Stimulated activated naive CD8-positive, alpha-beta T cell treated with anti-CD3 and anti-CD28 coated beads, Interleukin-15, Interleukin-2, amounts not matched to agents 100 U/mL and 50 U/mL, for 24 hours (primary cell): ENCODE results near the gene USP34.

ENCODE experiments used
- ATAC-seq: fragments of 150-1000 bp; cut with Tn5 transposase; one replicate; pipeline ENCODE4 v1.10.0; 2021
- DNase-seq: peaks from one replicate; pipeline ENCODE4 v3.0.0; 2021

Gene USP34

DNA sequence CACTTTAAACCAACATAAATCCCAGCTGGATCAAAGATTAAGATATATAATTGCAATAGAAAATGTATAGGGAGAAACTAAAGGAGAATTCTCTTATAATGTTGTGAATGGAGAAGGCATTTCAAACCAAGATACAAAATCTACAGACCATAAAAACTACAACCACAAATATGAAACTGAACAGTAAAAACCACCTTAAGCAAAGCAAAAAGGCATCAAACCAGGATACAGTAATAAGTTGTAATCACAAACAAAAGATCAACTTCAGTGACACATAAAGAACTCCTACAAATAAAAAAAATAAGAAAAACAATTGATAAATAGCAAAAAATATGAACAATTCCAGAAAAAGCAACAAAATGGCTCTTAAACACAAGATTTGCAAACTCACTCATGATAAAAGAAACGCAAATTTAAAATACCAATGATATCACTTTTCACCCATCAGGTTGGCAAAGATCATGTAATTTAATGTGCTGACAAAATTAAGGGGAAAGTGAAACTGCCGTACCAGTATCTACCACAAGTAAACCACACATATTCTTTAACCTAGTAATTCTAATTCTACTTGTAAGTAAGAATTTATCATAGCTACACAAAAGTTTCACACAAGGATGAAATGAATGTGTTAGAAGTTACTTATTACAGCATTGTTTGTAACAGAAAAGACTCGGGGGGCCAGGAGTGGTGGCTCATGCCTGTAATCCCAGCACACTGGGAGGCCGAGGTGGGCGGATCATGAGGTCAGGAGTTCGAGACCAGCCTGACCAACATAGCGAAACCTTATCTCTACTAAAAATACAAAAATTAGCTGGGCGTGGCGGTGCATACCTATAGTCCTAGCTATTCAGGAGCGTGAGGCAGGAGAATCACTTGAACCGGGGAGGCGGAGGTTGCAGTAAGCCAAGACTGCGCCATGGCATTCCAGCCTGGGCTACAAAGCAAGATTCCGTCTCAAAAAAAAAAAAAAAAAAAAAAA lies 101.9 kb downstream of the USP34 start:
- DNase-seq (peak; percentile 15), ATAC-seq (peak; percentile 59)

DNA sequence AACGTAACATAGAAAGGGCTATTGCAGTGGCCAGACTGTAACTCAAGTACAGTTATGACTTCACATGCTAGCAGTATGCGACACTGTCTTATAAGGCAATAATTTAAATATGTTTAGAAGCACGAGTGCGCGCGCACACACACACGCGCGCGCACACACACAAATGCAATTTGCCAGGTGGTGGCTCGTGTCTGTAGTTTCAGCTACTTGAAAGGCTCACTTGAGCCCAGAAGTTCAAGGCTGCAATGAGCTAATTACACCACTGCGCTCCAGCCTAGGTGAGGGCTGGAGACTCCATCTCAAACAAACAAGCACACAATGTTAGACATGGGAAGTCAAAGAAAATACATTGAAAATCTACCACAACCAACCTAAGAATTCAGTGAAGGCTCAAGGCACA lies 103.7 kb downstream of the USP34 start:
- ATAC-seq: no peak

DNA sequence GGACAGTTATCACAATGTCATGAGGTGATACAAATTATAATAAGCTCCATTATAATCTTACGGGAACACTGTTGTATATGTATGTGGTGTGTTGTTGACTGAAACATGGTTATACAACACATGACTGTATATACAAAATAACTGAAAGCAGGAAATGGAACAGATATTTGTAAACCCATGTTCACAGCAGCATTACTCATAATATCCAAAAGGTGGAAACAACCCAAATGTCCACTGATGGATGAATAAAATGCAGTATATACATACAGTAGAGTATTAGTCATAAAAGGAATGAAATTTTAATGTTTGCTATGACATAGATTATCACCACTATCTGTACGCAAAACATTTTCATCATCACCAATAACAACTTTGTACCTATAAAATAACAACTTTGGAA lies 107.3 kb downstream of the USP34 start:
- DNase-seq (no peak), ATAC-seq (no peak)

More for the DNA sequence above, 103.7 kb downstream of the USP34 start:
- no peak for DNase-seq

DNA sequence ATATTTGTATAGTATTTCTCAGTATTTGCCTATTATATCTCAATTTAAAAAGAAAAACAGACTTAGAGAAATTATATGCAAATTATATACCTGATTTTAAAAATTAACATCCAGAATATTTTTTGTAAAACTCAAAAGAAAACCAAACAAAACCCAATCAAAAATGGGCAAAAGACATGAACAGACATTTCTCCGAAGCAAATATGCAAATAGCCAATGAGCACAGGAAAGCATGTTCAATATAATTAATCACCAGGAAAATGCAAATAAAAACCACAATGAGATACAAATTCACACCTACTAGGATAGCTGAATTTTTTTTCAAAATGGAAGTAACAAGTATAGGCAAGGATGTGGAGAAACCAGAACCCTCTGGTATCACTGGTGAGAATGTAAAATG lies 108.0 kb downstream of the USP34 start:
- no peak for ATAC-seq
- no peak for DNase-seq

DNA sequence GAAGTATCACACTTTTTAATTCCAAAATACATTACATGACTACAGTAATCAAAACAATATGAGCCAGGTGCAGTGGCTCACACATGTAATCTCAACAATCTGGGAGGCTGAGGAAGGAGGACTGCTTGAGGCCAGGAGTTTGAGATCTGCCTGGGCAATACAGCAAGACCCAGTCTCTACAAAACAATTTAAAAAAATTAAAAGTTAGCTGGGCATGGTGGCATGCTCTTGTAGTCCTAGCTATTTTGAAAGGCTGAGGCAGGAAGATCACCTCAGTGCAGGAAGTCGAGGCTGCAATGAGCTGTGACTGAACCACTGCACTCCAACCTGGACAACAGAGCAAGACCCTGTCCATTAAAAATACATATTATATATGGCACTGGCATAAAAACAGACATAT lies 109.8 kb downstream of the USP34 start:
- no peak for ATAC-seq
- no peak for DNase-seq

DNA sequence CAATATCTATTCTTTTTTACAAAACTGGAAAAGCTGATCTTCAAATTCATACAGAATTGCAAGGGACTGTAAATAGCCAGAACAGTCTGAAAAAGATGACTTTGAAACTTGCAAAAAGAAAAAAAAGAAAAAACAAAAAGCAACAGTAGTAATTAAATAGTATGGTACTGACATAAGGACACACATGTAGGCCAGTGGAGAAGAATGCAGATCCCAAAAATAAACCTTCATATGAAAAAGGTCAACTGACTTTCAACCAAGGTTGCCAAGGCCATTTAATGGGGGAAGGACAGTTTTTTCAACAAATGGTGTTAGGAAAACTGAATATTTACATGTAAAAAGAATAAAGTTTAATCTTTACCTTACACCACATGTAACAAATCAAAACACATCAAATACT lies 111.8 kb downstream of the USP34 start:
- ATAC-seq (no peak), DNase-seq (no peak)

DNA sequence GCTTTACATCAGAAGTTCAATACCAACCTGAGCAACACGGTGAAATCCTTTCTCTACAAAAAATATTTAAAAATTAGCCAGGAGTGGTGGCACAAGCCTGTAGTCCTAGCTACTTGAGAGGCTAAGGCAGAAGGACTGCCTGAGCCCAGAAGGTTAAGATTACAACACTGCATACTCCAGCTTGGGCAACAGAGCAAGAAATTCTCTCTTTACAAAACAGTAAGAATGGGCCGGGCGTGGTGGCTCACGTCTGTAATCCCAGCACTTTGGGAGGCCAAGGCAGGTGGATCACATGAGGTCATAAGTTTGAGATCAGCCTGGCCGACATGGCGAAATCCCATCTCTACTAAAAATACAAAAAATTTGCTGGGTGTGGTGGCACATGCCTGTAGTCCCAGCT lies 113.2 kb downstream of the USP34 start:
- ATAC-seq: no peak
- DNase-seq: no peak

DNA sequence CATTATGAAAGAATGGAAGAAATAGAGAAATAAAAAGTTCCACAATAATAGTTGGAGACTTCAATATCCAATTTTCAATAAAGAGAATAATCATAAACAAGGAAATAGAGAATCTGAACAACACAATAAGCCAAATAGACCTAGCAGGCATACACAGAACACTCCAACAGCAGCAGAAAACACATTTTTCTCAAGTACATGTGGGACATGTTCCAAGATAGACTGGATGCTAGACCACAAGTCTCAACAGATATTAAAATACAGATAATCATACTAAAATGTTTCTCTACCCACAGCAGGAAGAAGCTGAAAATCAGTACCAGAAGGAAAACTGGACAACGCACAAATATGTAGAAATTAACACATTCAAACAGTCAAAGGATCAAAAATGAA lies 113.9 kb downstream of the USP34 start:
- ATAC-seq (no peak), DNase-seq (no peak)

DNA sequence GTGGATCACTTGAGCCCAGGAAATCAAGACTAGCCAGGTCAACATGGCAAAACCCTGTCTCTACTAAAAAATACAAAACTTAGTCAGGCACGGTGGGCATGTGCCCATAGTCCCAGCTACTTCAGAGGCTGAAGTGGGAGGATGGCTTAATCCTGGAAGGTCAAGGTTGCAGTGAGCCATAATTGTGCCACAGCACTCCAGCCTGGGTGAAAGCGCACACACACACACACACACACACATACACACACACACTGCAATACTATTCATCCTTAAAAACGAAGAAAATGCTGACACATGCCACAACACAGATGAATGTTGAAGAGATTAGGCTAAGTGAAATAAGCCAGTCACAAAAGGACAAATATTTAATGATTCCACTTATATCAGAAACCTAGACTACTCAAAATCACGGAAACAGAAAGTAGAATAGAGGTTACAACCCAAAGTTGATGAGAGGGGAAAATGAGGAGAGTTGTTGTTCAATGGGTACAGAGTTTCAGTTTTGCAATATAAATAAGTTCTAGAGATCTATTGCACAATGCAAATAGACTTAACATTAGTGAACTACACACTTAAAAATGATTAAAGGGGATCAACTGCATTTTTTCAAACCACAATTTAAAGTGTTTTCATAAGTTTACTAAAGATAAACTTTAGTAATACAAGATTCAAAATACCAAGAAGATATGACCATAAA lies 114.5 kb downstream of the USP34 start:
- no peak for DNase-seq
- peak; percentile 52 for ATAC-seq

DNA sequence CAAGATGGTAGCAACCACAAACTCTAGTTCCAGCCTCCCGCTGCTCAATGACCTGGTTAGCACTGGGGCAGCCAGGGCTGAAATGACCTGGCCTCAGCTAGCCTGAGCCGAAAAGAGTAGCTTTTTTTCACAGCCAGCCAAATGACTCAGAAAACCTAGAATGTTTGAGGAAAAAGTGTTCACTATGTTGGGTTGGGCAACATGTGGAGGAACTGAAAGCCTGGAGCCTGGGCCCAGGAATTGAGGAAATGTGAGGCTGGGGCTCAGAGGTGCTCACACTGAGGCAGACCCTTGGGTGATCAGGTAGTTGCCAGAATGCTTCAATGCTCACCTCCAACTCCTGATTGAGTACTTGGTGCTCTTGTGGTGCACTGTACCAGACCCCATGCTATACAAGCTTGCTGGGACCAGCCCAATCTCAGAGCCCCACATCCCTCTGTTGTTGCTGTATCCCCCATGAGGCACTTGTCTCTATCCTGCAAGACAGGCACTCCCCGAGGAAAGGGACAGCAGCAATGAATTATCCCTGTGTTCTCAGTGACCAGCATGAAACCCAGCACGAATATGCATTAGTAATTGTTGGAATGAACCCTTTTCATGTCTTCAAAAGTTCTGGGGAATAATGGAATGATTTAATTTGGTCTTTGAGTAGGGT lies 116.2 kb downstream of the USP34 start:
- DNase-seq (no peak), ATAC-seq (no peak)

DNA sequence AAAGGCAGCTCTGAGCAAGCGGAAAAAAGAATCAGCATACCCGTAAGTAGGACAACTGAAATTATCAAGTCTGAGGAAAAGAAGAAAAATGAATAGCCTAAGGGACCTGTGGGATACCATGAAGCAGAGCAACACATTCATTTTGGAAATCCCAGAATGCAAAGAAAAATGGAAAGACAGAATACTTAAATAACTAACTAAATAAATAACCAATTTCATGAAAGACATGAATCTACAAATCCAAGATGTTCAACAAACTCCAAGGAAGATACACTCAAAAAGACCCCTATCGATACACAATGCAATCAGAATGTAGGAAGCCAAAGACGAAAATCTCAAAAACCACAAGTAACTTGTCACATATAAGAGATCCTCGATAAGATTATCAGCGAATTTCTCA lies 117.0 kb downstream of the USP34 start:
- ATAC-seq (no peak), DNase-seq (no peak)

DNA sequence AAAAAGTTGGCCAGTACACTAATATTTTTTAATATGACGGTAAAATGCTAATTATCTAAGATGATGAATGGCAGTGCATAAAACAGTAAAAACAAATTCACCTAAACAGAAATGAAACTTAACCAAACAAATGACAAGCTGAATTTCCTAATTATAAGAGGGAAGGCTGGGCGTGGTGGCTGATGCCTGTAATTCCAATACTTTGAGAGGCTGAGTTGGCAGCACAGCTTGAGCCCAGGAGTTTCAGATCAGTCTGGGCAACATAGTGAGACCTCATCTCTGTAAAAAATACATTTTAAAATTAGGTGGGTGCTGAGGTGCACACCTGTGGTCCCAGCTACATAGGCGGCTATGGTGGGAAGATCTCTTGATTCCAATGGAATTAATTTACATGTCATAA lies 120.1 kb downstream of the USP34 start:
- ATAC-seq (no peak), DNase-seq (no peak)

DNA sequence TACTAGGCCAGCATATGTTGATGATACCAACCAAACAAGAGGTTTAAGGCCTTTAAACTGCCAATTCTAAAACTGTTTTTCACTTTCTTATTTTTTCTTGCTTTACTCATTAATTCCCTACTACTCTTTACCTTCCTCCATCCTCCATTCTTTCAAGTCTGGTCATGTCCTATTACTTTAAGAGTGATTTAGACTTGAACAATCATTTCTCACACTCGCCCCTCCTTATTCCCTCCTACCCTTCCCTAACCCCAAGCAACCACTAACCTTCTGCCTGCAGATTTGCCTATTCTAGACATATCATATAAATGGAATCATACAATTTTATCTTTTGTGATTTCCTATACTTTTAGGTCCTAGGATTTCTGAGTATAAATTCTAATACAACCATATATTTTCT lies 127.7 kb downstream of the USP34 start:
- no peak for DNase-seq
- no peak for ATAC-seq

DNA sequence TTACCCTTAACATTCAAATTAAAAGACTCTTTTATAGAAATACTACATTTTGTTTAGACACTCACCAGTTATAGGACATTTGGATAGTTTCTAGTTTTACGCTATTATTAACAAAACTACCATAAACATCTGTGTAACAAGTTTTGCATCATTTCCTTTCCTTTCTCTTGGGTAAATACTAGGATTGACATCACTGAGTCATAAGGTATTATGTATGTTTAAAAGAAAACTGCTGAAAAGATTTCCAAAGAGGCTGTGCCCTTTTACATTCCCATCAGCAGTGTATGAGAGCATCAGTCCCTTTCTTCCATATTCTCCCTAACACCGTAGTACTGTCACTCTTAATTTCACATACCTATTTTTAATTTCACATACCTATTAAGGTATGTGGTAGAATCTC lies 130.6 kb downstream of the USP34 start:
- no peak for ATAC-seq
- DNase-seq: no peak

DNA sequence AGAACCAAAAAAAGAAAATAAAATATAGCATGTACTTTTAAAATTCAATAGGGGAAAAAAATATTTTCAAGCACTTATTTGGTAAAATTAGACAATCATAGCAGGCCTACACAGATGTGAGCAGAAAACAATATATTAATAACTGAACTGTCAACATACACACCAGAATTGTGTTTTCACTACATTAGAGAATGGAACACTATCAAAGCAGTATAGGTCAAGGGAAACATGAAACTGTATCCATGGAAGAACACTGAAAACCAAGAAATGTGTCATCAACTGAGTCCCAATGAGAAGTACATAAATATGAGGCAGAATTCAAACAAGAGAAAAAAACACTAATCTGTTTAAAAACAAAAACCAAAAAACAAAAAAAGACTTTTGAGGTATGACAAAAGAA lies 132.4 kb downstream of the USP34 start:
- ATAC-seq (no peak), DNase-seq (no peak)

DNA sequence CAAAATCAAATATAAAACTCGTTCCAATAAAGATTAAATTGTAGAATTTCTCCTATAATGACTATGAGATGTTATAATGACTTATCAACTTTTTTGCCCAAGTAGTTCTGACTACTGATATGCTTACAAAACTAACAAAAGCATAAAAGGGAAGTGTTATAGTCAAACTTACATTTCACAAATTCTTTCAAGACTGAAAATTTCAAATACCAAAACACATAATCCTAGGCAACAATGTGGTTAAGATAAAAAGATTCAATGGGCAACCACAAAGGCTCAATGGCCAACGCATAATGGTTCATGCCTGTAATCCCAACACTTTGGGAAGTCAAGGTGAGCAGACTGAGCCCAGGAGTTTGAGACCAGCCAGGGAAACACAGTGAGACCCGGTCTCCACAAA lies 135.7 kb downstream of the USP34 start:
- ATAC-seq (no peak), DNase-seq (no peak)

DNA sequence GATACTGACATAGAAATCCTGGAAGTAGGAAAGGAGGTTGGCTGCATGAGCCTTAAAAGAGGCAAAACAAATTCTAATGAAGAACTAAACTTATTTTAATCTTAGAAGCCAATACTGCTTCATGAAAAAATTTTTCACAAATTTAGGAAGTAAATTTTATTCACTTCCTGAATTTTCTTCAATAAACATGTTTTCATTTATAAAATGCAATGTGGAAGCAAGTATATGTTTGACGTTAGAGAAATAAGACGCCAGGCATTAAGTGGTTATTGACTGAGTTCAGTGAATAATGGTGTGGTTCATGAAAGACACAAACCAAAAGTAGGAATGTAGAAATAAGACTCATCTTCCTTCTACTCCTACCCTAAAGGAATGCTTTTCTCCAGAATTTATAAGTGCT lies 136.4 kb downstream of the USP34 start:
- no peak for DNase-seq
- ATAC-seq: no peak

DNA sequence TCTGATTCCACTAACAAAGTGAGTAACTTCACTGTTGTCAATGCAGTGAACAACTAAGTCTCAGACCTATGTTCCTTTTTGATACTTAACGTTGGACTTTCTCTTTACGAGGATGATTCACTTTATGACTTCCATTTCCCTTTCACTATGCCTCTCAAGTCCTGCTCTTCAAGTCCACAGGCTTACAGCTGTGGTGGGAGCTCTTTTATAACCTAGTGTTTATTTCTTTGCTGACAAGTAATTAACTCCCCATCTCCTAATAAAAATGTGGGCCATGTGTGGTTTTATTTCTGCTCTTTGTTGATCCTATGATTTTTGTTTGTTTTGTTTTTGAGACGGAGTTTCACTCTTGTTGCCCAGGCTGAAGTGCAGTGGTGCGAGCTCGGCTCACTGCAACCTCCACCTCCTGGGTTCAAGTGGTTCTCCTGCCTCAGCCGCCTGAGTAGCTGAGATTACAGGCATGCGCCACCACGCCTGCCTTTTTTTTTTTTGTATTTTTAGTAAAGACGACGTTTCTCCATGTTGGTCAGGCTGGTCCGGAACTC lies 142.1 kb downstream of the USP34 start:
- ATAC-seq: peak; percentile 81

DNA sequence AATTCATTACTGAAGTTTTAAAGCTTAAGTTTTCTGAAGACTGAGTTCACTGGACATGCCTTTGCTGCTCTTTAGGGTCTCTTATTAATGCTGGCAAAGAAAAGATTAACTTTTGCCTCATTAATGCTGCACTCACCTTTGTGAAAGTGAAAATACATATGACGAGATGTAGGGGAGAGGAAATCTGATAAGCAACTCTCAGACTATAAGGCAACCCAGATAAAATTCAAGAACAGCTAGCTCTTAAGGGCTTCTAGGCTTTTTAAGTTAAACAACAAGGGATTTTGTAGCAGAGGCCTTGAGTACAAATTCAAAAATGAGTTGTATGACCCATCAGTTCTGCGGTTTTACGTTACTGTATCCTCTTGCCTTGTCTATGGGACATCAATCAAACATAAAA lies 143.7 kb downstream of the USP34 start:
- no peak for ATAC-seq

More for the DNA sequence above, 142.1 kb downstream of the USP34 start:
- DNase-seq: no peak

DNA sequence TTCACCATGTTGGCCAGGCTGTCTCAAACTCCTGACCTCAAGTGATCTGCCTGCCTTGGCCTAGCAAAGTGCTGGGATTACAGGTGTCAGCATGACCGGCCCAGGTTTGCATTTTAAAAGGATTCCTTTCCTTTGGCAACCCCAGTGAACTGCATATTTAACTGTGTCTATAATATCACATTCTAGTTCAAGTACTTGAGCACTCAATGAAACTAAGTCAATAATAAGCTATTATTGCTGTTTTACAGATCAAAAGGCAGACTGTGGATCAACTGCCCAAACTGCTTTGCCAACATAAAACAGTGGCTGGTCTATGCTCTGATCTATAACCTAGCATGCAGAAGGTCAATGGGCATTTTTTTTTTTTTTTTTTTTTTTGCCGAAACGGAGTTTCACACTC lies 144.5 kb downstream of the USP34 start:
- DNase-seq (no peak), ATAC-seq (no peak)

More for the DNA sequence above, 143.7 kb downstream of the USP34 start:
- no peak for DNase-seq

DNA sequence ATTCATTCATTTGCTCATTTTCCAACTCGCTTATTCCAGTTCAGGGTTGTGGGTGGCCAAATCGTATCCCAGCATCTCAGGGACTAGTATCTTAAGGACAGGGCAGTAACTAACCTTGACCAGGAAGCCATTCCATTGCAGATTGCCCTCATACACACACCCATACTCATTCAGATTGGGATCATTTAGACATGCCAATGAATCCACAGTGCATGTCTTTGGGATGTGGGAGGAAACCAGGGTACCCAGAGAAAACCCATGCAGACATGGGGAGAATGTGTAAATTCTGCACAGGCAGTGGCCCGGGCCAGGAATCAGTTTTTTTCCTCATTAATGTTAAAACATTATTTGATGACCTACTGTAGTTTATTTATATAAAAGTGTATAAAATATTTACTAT lies 150.7 kb downstream of the USP34 start:
- no peak for ATAC-seq
- DNase-seq: no peak

DNA sequence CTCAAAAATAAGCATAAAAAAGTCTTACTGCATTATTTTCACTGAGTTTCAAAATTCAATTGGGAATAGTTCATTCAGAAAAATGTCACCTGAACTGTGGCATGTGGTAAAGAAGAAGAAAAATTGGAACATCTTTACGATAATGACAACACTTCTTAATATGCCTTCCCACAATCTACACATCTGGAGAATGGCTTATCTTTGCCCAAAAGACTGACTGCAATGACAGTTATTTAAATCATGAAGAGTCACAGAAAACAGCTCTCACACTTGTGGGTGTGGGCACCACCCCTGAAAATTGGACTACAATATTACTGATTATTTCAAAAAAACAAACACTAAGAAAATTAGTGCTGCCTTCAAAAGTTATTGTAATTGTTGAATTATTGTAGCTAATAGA lies 152.3 kb downstream of the USP34 start:
- ATAC-seq: no peak
- no peak for DNase-seq

DNA sequence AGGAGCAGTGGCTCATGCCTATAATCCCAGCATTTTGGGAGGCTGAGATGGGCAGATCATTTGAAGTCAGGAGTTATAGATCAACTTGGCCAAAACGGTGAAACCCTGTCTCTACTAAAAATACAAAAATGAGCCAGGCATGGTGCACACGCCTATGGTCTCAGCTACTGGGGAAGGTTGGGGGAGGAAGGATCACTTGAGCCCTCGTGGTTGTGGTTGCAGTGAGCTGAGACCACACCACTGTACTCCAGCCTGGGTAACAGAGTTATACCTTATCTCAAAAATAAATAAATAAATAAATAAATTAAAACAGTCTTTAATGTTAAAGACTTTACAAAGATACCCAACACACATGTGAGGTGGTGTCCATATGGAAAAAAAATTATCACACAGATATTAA lies 174.9 kb downstream of the USP34 start:
- DNase-seq: no peak
- ATAC-seq: no peak
